ENCODE results near the gene TMEM74B.

DNA sequence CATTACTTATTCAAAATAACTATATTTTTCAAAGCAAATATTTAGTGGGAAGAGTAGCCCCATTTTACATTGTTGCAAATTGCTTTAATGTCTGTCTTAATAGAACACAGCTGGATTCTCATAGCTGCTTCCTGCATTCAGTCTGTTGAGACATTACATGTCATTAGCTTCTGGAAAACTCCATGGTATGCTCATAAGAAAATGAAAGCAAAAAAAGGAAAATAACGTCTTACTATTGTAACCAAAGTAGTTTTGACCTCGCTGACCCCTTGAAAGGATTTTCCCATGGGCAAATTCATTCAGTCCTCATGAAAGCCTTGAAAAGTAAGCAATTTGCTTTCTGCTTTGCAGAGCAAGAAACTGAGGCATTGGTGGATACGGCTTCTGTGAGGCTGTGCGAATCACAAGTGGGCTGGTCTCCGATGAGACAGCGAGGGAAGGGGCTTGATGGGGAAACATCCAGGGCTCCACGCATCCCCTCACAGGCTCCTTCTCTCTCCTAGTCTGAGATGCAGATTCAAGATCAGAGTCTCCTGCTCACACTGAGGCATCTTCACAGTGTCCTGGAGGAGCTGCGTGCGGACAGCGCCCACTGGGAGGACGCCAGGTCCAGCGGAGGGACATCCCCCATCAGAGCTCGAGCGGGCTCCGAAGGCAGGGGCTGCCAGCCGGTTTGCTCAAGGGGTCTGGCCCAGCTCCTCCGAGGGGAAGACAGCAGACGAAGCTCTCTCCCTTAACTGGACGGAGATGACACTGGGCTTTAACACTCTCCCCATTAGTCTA is 21.8 kb upstream of the TMEM74B start:
- no peak for TF ChIP-seq POLR2A (IDR thresholded peaks at IDR 0.05; ENCODE audit: low read depth)
- no peak for TF ChIP-seq CTCF (IDR thresholded peaks at IDR 0.05)
- TF ChIP-seq EP300 (IDR thresholded peaks at IDR 0.05) = no peak
- no peak for TF ChIP-seq POLR2AphosphoS5 (IDR thresholded peaks at IDR 0.05)
